Stimulated activated CD4-positive, alpha-beta T cell treated with anti-CD3 and anti-CD28 coated beads, TNF-alpha, amount 100 ng/mL, for 24 hours (primary cell): ENCODE measurements around the gene HS6ST3.
"Not testable (repeated sequence)": the region's sequence is repeated elsewhere in the genome, so short reads cannot be mapped to it uniquely, and the experiment has no call there.

Source experiments
- DNase-seq, 3 experiments: peaks; one replicate each; pipeline ENCODE4 v3.0.0-alpha.2; 2020; ENCODE audit warnings: low read depth in 3 of 3

The HS6ST3 gene

DNA sequence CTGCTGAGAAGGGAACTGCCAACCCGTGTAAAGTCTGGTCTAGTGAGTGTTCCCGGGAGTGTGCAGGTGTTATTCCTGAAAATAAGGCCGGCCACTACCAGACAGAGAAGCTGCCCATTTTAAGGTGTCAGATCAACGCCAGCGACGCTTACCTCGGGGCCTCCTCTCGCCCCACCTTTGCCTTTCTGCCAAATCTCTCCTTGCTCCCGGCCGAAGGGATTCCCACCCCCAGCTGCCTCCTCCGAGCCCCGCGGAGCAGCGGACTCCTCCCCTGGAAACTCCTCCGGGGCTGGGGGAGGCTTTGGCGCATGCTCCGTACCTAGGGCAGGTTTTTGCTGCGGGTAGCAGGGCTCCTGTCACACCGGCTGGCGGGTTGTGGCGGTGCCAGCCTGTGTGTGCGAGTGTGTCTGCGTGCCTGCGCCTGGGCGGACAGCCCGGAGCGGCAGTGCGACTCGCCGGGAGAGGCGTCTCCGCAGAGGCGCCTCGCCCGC is at the start of gene HS6ST3:
TSS of gene HS6ST3 (plus strand) at position 359 of the 491 bp plus-strand sequence.
- no peak for DNase-seq

- no peak for DNase-seq
Measured at GRCh38 chr13:96041326-96042110, 48.4 kb upstream of the HS6ST3 start.

DNA sequence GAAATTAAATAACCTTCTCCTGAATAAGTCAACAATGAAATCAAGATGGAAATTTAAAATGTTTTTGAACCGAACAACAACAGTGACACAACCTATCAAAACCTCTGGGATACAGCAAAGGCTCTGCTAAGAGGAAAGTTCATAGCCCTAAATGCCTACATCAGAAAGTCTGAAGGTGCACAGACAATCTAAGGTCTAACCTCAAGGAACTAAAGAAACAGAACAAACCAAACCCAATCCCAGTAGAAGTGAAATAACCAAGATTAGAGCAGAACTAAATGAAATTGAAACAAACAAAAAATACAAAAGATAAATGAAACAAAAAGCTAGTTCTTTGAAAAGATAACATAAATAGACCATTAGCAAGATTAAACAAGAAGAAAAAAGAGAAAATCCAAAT is 45.7 kb upstream of the HS6ST3 start:
- no peak for DNase-seq

GRCh38 chr13:96046449-96047126 is 43.3 kb upstream of the HS6ST3 start:
- not testable (repeated sequence) for DNase-seq

DNA sequence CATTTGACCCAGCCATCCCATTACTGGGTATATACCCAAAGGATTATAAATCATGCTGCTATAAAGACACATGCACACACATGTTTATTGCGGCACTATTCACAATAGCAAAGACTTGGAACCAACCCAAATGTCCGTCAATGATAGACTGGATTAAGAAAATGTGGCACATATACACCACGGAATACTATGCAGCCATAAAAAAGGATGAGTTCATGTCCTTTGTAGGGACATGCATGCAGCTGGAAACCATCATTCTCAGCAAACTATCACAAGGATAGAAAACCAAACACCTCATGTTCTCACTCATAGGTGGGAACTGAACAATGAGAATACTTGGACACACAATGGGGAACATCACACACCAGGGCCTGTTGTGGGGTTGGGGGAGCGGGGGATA is 39.0 kb upstream of the HS6ST3 start:
- DNase-seq: not testable (repeated sequence)

DNA sequence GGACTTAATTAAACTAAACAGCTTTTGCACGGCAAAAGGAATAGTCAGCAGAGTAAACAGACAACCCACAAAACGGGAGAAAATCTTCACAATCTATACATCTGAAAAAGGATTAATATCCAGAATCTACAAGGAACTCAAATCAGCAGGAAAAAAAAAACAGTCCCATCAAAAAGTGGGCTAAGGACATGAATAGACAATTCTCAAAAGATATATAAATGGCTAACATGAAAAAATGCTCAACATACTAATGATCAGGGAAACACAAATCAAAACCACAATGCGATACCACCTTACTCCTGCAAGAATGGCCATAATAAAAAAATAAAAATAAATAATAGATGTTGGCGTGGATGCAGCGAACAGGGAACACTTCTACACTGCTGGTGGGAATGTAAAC is 38.4 kb upstream of the HS6ST3 start:
- not testable (repeated sequence) for DNase-seq

- DNase-seq: not testable (repeated sequence)
Measured at GRCh38 chr13:96051946-96052345, 38.0 kb upstream of the HS6ST3 start.

- DNase-seq: no peak
Measured at GRCh38 chr13:96052656-96053002, 37.3 kb upstream of the HS6ST3 start.

- DNase-seq: peak in 1 of 3 experiments; percentile 8
Measured at GRCh38 chr13:96053003-96053703, 36.8 kb upstream of the HS6ST3 start, which contains the start of gene UGGT2. TSS of gene UGGT2 (minus strand) at chr13:96053401. CDS start at chr13:96053312, 89 bp downstream.

DNA sequence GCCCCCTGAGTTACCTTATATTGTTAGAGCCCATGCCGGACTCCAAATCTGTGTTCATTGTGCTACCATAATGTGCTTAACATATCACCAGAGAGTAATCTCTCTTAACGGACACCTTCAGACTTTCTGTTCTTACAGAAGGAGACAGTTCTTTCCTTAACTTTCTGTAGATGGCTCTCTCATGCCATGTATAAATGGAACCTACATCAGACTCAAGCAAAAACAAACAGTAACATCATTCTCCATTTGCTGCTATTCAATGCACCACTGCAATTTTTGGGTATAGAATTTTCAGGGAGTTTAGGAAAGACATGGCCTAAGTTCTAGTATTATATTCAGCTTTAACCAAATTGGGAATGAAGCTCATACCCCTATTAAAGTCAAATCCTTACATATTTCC is 24.1 kb upstream of the HS6ST3 start:
- DNase-seq: no peak

DNA sequence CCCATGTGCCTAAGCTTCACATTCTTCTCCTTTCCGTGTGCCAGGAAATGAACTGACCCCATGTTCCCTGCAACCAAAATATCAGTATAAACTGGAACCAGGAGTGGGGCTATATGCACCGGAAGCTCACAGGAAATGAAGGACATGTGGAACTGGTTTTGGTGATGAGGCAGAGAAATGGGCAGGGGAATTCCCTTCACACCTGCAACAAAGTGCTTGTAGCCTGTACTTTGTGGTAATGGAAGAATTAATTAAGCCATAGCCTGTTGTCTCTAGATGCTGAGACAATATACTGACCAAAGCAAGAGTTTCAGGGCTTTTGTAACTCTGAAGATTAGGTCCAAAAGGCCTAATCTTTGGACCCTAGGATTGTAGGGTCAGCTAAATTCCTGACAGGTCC is 21.2 kb upstream of the HS6ST3 start:
- DNase-seq: no peak

DNA sequence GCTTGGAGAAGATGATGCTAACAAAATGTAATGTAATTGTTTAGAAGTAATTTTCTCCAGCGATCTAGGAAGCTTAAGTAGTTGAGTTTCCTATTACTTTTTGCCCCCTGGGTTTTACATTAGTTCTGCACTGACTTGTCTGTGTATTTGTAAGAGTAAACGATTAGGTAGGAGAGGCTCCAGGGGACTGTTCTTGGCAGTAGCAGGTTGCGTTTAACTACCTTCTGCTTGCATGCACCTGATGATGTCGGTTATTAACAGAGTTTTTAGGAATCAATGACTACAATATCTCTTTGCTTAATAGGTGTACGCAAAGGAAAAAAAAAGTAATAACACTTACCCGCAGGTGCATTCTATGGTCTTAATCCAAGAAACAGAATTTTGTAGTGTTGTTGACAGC is 18.4 kb upstream of the HS6ST3 start:
- no peak for DNase-seq

- no peak for DNase-seq
Measured at GRCh38 chr13:96072392-96072791, 17.5 kb upstream of the HS6ST3 start.

GRCh38 chr13:96075953-96076543 is 13.9 kb upstream of the HS6ST3 start:
- no peak for DNase-seq

- DNase-seq: no peak
Measured at GRCh38 chr13:96080676-96081075, 9.2 kb upstream of the HS6ST3 start.

- no peak for DNase-seq
Measured at GRCh38 chr13:96081888-96082287, 8.0 kb upstream of the HS6ST3 start.

- DNase-seq: no peak
Measured at GRCh38 chr13:96082640-96083039, 7.3 kb upstream of the HS6ST3 start.

GRCh38 chr13:96086736-96087135 is 3.2 kb upstream of the HS6ST3 start:
- no peak for DNase-seq

DNA sequence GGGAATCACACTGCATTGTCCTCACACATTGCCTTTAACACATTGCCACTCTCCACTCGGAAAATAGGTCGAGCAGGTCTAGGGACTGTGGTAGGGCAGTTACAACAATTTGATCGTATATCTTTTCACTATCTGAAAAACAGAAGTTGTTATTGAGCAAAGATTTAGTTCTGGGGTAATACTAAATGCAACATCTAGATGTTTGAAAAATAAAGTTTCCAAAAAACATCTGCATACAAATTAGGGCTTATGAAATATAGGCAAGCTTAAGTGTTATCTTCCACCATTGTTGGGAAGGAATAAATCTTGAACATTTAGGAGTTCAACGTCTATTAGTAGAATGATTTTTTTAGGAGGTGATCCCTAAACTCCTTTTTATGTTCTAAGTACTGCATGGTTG is 768 bp upstream of the HS6ST3 start:
- no peak for DNase-seq

GRCh38 chr13:96090240-96091101 is 564 bp downstream of the HS6ST3 start:
- DNase-seq: no peak
